ENCODE data around the gene OR51V1.

DNA sequence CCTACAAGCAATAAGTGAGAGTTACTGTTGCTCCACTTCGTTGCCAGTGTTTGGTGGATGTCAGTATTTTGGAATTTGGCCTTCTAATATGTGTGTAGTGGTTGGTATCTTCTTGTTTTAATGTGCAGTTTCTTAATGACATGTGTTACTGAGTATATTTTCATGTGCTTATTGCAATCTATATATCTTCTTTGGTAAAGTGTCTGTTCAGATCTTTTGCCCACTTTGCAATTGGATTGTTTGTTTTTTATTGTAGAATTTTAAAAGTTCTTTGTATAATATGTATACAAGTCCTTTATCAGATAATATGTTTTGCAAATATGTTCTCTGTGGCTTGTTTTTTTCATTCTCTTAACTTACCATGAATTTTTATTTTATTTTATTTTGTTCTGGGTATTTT is 7.7 kb downstream of the OR51V1 start:
- TF ChIP-seq, protein P1, sequence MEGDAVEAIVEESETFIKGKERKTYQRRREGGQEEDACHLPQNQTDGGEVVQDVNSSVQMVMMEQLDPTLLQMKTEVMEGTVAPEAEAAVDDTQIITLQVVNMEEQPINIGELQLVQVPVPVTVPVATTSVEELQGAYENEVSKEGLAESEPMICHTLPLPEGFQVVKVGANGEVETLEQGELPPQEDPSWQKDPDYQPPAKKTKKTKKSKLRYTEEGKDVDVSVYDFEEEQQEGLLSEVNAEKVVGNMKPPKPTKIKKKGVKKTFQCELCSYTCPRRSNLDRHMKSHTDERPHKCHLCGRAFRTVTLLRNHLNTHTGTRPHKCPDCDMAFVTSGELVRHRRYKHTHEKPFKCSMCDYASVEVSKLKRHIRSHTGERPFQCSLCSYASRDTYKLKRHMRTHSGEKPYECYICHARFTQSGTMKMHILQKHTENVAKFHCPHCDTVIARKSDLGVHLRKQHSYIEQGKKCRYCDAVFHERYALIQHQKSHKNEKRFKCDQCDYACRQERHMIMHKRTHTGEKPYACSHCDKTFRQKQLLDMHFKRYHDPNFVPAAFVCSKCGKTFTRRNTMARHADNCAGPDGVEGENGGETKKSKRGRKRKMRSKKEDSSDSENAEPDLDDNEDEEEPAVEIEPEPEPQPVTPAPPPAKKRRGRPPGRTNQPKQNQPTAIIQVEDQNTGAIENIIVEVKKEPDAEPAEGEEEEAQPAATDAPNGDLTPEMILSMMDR (IDR thresholded peaks at IDR 0.05) = no peak
- TF ChIP-seq EZH2phosphoT487 (IDR thresholded peaks at IDR 0.05) (no peak), EZH2 (IDR thresholded peaks at IDR 0.05) (no peak)
